PC-3 (cell line): ENCODE data around the gene ATAD3B.

Experiments used
- EZH2 ChIP-seq: fragments of 300-600 bp; sonication (generic); IDR thresholded peaks from one replicate; pipeline ENCODE4 v1.6.1; 2017; ENCODE audit warnings: antibody characterized with exemption, mild to moderate bottlenecking, low read length; ENCODE audit not compliant: unreplicated experiment
- EZH2phosphoT487 ChIP-seq: fragments of 300-600 bp; sonication (generic); IDR thresholded peaks from 2 replicates; pipeline ENCODE4 v1.6.1; 2018; ENCODE audit warnings: mild to moderate bottlenecking, antibody characterized with exemption, low read length, borderline replicate concordance
- TF ChIP-seq, protein P1 (sequence below): fragments of 300-600 bp; sonication (generic); conservative IDR thresholded peaks from 2 replicates; pipeline ENCODE4 v1.5.1; 2017; ENCODE audit warnings: antibody characterized with exemption, low read depth, mild to moderate bottlenecking, low read length

DNA sequence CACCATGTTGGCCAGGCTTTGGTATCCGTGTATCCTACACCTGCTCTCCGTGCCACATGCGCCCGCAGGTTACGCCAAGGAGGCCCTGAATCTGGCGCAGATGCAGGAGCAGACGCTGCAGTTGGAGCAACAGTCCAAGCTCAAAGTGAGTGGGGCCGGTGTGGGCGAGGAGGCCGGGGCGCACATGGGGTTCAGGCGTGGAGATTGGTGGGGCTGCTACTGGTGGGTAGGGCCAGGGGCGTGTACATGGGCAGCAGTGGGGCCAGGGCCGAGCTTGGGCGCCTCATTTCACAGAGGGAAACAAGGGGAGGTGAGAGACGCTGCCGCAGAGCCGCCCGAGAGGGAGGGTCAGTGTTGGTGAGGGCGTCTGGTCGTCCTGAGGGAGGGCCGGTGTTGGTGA, 5.6 kb downstream of the ATAD3B start:
- TF ChIP-seq, protein P1, sequence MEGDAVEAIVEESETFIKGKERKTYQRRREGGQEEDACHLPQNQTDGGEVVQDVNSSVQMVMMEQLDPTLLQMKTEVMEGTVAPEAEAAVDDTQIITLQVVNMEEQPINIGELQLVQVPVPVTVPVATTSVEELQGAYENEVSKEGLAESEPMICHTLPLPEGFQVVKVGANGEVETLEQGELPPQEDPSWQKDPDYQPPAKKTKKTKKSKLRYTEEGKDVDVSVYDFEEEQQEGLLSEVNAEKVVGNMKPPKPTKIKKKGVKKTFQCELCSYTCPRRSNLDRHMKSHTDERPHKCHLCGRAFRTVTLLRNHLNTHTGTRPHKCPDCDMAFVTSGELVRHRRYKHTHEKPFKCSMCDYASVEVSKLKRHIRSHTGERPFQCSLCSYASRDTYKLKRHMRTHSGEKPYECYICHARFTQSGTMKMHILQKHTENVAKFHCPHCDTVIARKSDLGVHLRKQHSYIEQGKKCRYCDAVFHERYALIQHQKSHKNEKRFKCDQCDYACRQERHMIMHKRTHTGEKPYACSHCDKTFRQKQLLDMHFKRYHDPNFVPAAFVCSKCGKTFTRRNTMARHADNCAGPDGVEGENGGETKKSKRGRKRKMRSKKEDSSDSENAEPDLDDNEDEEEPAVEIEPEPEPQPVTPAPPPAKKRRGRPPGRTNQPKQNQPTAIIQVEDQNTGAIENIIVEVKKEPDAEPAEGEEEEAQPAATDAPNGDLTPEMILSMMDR = no peak
- no peak for TF ChIP-seq EZH2phosphoT487
- TF ChIP-seq EZH2 = no peak
